COLO668 (cell line): Measurements from ENCODE around the gene ADNP2.
"Not testable (repeated sequence)": the region's sequence is repeated elsewhere in the genome, so short reads cannot be mapped to it uniquely, and the experiment has no call there.

Experiments used
- DNase-seq: peaks from one replicate; lab custom pipeline; 2025; ENCODE audit not compliant: unreplicated experiment; lab: John Stamatoyannopoulos, UW

Gene ADNP2

GRCh38 chr18:80143881-80144280 is 34.8 kb downstream of the ADNP2 start:
- DNase-seq, result no peak

DNA sequence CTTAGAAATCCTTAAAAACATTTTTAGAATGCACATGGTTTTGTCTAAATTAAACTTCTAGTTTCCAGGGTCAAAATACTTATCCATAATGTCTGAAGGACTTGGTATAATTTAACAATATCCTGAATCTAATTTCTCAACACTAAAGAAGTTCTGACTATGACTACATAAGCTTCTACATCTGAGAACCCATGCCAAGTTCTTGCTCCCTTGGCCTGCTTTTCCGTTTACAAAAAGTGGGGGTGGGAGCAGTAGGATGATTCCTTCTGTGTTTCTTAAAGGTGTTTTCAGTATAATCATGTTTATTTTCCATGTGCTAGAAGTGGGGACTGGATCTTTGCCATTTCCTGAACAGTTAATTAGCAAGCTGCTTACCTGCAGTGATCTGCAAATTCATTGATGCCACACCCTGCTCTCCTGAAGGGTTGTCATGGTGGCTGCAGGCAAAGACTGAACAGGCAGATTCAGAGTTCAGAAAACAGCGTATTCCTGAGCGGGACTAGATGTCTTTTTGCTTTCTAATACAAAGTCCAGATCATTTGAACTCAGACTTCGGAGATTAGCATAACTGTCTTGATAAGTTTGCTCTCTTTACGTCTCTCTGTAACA is 36.2 kb downstream of the ADNP2 start:
- no peak for DNase-seq

DNA sequence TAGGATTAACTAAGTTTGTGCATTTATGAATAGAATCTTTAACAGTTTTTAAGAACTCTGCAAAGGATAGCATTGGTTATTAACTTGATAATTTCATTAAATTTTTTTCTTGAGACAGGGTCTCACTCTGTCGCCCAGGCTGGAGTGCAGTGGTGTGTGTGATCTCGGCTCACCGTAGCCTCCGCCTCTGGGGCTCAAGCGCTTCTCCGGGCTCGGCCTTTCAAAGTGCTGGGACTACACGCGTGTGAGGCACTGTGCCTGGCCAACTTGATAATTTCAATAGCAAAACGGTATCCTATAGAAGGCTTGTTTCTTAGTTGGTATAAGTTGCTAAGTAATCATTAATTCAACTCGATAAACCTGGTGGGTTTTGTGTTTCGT is 38.0 kb downstream of the ADNP2 start:
- DNase-seq, result peak; percentile 50

GRCh38 chr18:80147418-80148325 is 38.6 kb downstream of the ADNP2 start:
- DNase-seq, result peak; percentile 88

DNA sequence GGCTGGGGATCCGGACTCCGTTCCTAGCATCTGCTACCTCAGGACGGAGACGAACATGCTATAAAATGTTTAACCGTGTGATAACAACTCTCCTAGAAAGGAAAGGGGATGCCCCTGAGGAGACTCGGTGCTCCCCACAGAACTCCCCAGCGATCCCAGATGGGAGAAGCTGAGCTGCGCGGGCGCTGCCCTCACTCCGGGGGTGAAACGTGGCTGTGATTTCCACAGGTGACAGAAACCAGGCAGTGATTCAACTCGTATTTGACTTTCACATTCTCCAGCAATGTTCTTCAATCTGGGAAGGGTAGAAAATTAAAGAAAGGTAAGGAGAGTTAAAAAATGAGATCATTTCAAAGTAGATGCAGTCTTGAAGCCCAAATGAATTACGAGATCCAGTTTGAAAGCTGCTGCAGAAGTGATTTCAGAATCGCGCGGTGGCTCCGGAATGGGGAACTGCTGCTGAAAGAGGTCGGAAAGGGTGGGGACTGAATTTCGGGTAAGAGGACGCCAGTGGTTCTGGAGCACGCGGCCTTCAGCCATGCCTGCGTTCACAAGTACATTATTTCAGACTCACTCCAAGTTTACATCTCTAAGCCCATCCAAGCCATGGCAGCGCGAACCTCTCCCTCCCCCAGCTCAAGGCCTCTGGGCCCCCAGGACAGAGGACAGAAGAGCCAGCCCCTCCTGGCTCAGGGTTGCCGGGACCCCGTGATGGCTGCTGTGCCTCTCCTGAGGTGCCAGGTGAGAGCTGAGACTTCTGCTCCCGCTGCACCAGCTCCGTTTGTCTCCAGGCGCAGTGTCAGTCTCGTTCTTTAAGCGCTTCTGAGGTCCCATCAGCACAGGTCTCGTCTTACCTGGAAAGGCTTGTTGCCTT is 39.5 kb downstream of the ADNP2 start:
- no peak for DNase-seq

DNA sequence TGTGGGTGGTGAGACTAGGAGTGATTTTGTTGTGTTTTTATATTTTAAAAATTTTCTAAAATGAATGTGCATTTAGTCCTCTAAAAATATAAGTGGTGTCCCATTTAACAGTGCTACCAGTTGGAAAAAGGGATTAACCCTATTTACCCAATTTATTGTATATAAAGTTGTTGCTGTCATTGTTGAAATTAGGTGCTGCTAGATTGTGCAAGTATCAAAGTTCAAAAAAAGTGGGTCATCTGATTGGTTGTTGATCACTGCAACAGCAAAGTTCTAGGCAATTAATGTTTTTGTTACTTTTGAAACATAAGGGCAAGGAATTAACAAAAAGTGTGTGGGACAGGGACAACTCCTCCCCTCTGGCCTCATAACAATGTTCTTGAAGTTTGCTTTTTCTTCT is 40.6 kb downstream of the ADNP2 start:
- no peak for DNase-seq

DNA sequence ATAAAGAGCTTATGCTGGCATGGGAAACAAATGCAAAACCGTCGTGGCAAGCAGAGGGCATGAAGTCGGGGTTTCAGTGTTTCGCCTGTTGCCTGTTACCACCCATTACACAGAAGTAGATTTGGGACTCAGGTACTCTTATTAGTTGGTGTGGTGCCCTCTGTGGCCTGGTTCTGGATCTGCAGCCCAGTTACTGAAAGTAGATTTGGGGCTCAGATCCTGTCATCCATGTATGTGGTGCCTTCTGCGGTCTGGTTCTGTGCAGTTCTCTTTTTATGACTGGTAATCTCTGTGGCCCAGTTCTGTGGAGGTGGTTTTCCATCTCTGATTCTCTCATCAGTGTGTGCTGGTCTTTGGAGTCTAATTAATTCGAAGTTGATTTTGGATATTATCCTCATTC is 45.2 kb downstream of the ADNP2 start:
- peak; percentile 41 for DNase-seq

- DNase-seq, result peak; percentile 82
These were observed 48.8 kb downstream of the ADNP2 start for GRCh38 chr18:80157708-80158343.

DNA sequence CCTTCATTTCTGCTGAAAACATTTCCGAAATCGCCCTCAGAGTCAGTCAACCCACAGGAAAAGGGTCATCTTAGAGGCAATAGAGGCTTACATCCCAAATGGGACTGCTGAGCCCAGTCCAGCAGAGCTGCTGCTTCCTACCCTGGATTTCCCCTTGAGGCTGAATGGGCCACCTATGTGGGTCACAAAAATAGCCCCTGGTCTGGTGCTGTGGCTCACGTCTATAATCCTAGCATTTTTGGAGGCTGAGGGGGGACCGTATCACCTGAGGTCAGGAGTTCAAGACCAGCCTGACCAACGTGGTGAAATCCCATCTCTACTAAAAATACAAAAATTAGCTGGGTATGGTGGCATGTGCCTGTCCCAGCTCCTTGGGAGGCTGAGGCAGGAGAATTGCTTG is 49.3 kb downstream of the ADNP2 start:
- no peak for DNase-seq

DNA sequence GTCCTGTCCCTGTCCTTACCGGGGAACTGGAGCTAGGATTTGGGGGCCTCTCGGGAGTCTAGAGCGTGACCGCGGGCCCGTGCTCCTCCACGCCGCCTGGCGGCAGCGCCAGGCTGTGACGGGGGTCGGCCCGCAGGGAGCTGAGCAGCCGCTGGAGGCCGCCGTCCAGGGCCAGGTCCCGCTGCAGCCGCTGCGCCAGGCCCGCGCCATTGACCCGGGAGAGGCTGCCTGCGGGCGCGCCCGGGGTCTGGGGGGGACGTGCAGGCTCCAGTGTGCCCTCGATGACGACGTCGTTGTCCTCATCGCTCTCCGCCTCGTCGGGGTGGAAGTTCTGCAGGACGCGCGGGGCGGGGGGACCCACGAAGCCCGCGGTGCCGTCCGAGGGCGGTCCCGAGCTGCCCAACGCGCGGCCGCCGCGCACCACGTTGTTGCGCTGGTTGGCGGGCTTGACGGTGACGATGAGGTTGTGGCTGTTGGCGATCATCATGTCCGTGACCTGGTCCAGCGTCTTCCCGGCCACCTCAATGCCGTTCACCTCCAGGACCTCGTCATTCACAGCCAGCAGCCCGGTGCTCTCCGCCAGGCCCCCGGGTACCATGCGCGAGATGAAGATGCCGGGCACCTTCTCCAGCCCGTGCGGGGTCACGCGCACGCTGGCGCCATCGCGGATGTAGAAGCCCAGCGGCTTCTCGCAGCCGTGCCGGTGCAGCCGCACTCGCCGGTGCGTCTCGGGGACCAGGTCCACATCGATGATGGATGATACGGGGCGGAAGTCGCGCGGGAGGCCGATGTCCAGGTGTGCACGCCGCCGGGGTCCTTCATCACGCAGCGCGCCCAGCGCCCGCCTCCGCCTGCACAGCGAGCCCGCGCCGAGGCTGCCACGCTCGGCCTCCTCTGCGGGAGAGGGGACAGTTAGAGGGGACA is 50.9 kb downstream of the ADNP2 start:
- no peak for DNase-seq

GRCh38 chr18:80161781-80162417 is 52.8 kb downstream of the ADNP2 start:
- no peak for DNase-seq

GRCh38 chr18:80163183-80163582 is 54.1 kb downstream of the ADNP2 start:
- DNase-seq, result no peak

- DNase-seq, result not testable (repeated sequence)
These were observed 55.8 kb downstream of the ADNP2 start for GRCh38 chr18:80164727-80165355.

DNA sequence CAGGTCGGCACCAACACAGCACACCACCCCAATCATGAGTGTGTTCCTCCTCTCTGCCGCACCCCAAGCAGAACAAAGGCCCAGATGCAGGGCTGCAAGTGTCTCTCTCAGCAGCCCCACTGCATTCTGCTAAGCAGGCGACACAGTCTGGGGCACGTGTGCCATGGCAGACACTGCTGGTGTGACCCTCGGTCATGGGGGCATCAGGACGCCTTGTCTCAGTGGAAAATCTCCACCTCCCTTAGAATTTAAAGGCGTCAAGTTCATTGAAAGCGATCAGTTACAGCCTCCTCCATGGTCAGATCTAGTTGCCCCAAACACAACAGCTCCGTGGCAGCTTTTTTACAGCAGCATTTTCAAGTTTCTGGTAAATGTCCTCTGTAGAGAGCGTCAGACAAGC is 57.2 kb downstream of the ADNP2 start:
- no peak for DNase-seq

GRCh38 chr18:80166725-80167124 is 57.7 kb downstream of the ADNP2 start:
- DNase-seq, result no peak

- no peak for DNase-seq
These were observed 58.3 kb downstream of the ADNP2 start for GRCh38 chr18:80167331-80167730.

DNA sequence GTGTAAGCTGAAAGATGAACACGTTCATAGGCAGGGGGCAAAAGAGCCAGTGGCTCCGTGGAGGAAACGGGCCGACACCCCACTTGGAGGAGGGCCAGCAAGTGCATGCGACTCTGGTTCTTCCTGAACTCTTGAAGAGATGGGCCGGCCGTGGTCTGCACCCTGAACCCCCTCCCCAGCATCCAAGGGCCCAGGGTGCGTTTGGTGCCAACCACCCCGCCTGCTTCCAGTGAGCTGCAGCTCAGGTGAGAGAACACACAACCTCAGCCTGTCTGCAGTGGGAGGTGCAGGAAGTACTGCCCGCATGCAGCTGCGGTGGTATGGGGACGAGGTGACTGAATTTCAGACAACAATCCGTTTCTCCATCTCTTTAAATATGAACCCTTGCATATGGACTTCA is 58.9 kb downstream of the ADNP2 start:
- no peak for DNase-seq

DNA sequence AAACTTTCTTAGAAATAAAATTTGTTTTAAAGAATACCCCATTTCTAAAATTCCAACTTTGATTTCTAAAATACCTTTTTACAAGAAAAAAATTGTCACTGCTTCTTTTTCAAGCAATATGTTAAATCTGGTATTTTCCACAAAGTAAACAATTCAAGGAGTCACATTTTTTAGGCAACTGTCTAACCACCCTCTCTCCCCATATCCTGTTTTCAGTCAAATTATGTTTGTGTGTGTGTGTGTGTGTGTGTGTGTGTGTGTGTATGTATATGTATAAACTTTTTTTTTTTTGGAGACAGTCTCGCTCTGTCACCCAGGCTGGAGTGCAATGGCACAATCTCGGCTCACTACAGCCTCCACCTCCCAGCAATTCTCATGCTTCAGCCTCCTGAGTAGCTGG is 59.3 kb downstream of the ADNP2 start:
- no peak for DNase-seq

- DNase-seq, result no peak
These were observed 59.9 kb downstream of the ADNP2 start for GRCh38 chr18:80168982-80169381.
